Lower lobe of right lung (tissue), 2 donors: Measurements from ENCODE around the gene MCTP1. TPM values are rescaled to one million over a fixed set of nuclear protein-coding genes. Genes with fewer than 3 reads are reported as not detected.

Source experiments
- ATAC-seq, 2 donors: fragments of 200-7000 bp; cut with Tn5 transposase; one replicate each; pipeline ENCODE4 v1.9.1; 2020 to 2022; ENCODE audit warnings: mild to moderate bottlenecking in 2 of 2, moderate library complexity in 2 of 2
- DNase-seq: peaks from one replicate; pipeline ENCODE4 v3.0.0-alpha.2; 2020
- H3K27ac ChIP-seq: fragments of 200-600 bp; one replicate; pipeline ENCODE4 v1.8.0; 2022
- H3K27me3 ChIP-seq: fragments of 200-600 bp; one replicate; pipeline ENCODE4 v1.8.0; 2022; ENCODE audit warnings: low read depth
- H3K36me3 ChIP-seq: fragments of 200-600 bp; one replicate; pipeline ENCODE4 v1.8.0; 2022; ENCODE audit warnings: mild to moderate bottlenecking
- H3K4me1 ChIP-seq: fragments of 200-600 bp; one replicate; pipeline ENCODE4 v1.8.0; 2022
- H3K4me3 ChIP-seq: fragments of 200-600 bp; one replicate; pipeline ENCODE4 v1.8.0; 2022; ENCODE audit warnings: mild to moderate bottlenecking
- H3K9me3 ChIP-seq: fragments of 200-600 bp; one replicate; pipeline ENCODE4 v1.8.0; 2022
- CTCF ChIP-seq: fragments of 200-600 bp; IDR thresholded peaks from one replicate; pipeline ENCODE4 v1.8.0; 2022; ENCODE audit warnings: antibody characterized with exemption, mild to moderate bottlenecking
- intact Hi-C: fragments of 100-400 bp; cut with DNase I; formaldehyde crosslinking; loops from one replicate; pipeline ENCODE4 v1.11.0; 2022
- total RNA-seq: library from RNA; stranded (reverse); fragmentation: NEBNext Ultra II Directional; extraction: Animal tissue kit (Norgen Biotek cat#: 25700); gene quantifications from one replicate; pipeline ENCODE4 v1.2.1, GENCODE V29; 2021
- donor health status: DM: no; HTN: yes; CAD: no; lungs with severe emphysema.

MCTP1 gene
- total RNA-seq, 1 donor from 2014 or later: 38.7 TPM

- ATAC-seq: no peak
- no peak for DNase-seq
- no peaks in the 10 kb centered on the region for H3K27me3 ChIP-seq
- no peaks in the 10 kb centered on the region for H3K4me1 ChIP-seq
- no peaks in the 10 kb centered on the region for H3K9me3 ChIP-seq
- H3K4me3 ChIP-seq: no peak overlapping the region
- intact Hi-C loops: no loop called here
- H3K27ac ChIP-seq: no peak overlapping the region
- H3K36me3 ChIP-seq: no peaks in the 10 kb centered on the region
- no peak for TF ChIP-seq CTCF
Measured at GRCh38 chr5:95223566-95224258, 61.2 kb downstream of the MCTP1 start.

DNA sequence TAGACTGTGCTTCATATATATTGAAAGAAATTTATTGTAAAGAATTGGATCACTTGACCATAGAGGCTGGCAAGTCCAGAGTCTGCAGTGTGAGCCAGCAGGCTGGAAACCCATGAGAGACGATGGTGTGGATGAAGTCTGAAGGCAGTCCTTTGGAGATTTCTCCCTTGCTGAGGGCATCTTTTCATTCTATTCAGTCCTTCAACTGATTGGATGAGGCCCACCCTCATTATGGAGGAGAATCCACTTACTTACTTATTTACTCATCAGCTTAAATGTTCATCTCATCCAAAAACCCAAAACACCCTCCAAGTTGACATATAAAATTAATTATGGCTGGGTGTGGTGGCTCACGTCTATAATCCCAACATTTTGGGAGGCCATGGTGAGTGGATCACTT is 62.1 kb downstream of the MCTP1 start:
- DNase-seq: no peak
- Histone ChIP-seq H3K9me3 (no peaks in the 10 kb centered on the region), H3K27me3 (no peaks in the 10 kb centered on the region), H3K27ac (no peak overlapping the region), H3K4me3 (no peak overlapping the region), H3K4me1 (no peaks in the 10 kb centered on the region), H3K36me3 (no peaks in the 10 kb centered on the region)
- TF ChIP-seq CTCF: no peak
- no peak for ATAC-seq
- intact Hi-C loops: no loop called here

DNA sequence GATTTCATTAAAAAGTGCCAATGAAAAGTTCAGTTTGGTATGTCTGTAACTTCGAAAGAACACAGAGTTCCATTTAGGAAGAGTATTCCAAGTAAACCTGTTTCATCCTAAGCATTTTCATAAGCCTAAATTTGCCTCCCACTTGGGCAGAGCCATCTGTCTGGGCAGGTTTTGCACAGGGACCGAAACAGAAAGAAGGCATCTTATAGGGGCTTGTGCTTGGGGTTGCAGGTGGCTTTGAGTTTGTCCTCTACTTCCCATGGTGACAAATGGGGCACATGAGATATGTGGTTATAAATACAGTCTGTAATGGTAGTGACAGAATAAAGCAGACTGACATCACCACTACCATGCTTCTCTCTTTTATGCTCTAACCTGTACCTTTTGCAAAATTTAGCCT is 63.7 kb downstream of the MCTP1 start:
- intact Hi-C loops: no loop called here
- no peak for ATAC-seq

DNA sequence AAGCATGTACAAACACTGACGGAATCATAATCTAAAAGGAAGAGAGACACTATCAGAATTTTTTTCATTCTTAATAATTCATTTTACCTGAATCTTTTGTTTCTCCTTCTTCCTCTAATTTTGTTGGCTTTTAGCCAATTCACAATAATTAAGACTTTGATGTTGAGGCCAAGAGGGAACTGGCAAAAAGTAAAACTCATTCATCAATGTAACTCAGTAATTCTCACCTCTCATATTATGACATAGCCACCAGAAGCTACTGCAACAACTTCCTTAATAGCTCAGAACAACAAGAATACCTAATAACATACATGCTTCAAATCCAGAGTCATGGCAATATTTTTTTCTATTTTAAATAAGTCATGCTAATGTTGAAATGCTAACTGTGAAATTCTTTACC is 64.5 kb downstream of the MCTP1 start:
- Histone ChIP-seq H3K27ac (no peak overlapping the region), H3K36me3 (no peaks in the 10 kb centered on the region), H3K4me3 (no peak overlapping the region), H3K27me3 (no peaks in the 10 kb centered on the region), H3K9me3 (no peaks in the 10 kb centered on the region), H3K4me1 (no peaks in the 10 kb centered on the region)
- no peak for TF ChIP-seq CTCF
- intact Hi-C loops: no loop called here
- DNase-seq (no peak), ATAC-seq (no peak)

More for the DNA sequence above, 63.7 kb downstream of the MCTP1 start:
- no peak for TF ChIP-seq CTCF
- Histone ChIP-seq H3K4me3 (no peak overlapping the region), H3K27ac (no peak overlapping the region), H3K4me1 (no peaks in the 10 kb centered on the region), H3K27me3 (no peaks in the 10 kb centered on the region), H3K36me3 (no peaks in the 10 kb centered on the region), H3K9me3 (no peaks in the 10 kb centered on the region)
- no peak for DNase-seq

- Histone ChIP-seq H3K27me3 (no peaks in the 10 kb centered on the region), H3K36me3 (no peaks in the 10 kb centered on the region), H3K9me3 (no peaks in the 10 kb centered on the region), H3K4me3 (no peak overlapping the region), H3K4me1 (no peaks in the 10 kb centered on the region), H3K27ac (no peak overlapping the region)
- DNase-seq (no peak), ATAC-seq (no peak)
- TF ChIP-seq CTCF: no peak
- intact Hi-C loops: no loop called here
Measured at GRCh38 chr5:95219411-95219810, 65.5 kb downstream of the MCTP1 start.
